Measurements from ENCODE around the gene ARMC6.

GRCh38 chr19:19064811-19065745 is 31.7 kb downstream of the ARMC6 start:
- no peak for TF ChIP-seq EP300 (IDR thresholded peaks at IDR 0.05)
- no peak for TF ChIP-seq CTCF (IDR thresholded peaks at IDR 0.05)
- no peak for TF ChIP-seq POLR2A (IDR thresholded peaks at IDR 0.05; ENCODE audit: low read depth)
- no peak for TF ChIP-seq POLR2AphosphoS5 (IDR thresholded peaks at IDR 0.05)
